ENCODE measurements around the gene ZNF524. TPM values are rescaled to one million over a fixed set of nuclear protein-coding genes. Genes with fewer than 3 reads are reported as not detected.

Gene ZNF524
- total RNA-seq, 2 donors from 2014 or later, result 5.0 to 5.8 TPM

DNA sequence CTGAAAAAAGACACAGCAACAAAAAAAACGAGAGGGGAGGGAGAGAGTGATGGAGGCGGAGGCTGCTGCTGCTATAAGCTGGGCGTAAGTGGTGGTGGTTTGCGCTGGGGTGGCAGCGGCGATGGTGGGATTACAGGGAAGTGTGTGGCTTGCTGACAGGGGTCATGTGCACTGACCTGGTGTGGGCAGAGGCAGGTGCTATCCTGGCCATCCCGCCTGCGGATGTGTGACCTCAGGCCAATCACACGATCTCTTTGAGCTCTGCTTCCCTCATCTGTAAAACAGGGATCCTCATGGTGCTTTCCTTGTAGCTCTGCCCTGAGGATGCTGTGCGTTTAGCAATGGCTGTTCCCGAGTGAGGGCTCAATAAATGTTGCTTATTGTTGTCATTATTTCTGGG is 37.4 kb downstream of the ZNF524 start:
- no peak overlapping the region for H3K9ac ChIP-seq (ENCODE audit: extremely low read depth, low read length, poor library complexity, severe bottlenecking)
- Mint-ChIP-seq H3K9me3 (peaks cover 5% of the 10 kb centered on the region), H3K4me1 (peaks cover 26% of the 10 kb centered on the region), H3K27me3 (ENCODE audit: insufficient read depth) (no peaks in the 10 kb centered on the region), H3K4me3 (no peak overlapping the region), H3K36me3 (ENCODE audit: low read depth) (peaks cover 18% of the 10 kb centered on the region), H3K27ac (no peak overlapping the region)
- no peaks in the 10 kb centered on the region for H3K27me3 ChIP-seq (ENCODE audit: control insufficient read depth, insufficient read depth, low read length, poor library complexity, severe bottlenecking)
- 86 to 87% methylated on average over 11 of the region's 11 CpGs for WGBS, 2 experiments (ENCODE audit: insufficient coverage in 1 of 2, insufficient read length in 1 of 2)
- peaks cover 4% of the 10 kb centered on the region for H3K36me3 ChIP-seq (ENCODE audit: control insufficient read depth, insufficient read depth, low read length)
- H3K9me3 ChIP-seq (ENCODE audit: control insufficient read depth, low read length), result no peaks in the 10 kb centered on the region
- DNase-seq, result no peak
- no peak overlapping the region for H3K27ac ChIP-seq (ENCODE audit: low read depth, low read length)
- no peaks in the 10 kb centered on the region for H3K4me1 ChIP-seq (ENCODE audit: control insufficient read depth, insufficient read depth, low read length)
- TF ChIP-seq, protein P1, sequence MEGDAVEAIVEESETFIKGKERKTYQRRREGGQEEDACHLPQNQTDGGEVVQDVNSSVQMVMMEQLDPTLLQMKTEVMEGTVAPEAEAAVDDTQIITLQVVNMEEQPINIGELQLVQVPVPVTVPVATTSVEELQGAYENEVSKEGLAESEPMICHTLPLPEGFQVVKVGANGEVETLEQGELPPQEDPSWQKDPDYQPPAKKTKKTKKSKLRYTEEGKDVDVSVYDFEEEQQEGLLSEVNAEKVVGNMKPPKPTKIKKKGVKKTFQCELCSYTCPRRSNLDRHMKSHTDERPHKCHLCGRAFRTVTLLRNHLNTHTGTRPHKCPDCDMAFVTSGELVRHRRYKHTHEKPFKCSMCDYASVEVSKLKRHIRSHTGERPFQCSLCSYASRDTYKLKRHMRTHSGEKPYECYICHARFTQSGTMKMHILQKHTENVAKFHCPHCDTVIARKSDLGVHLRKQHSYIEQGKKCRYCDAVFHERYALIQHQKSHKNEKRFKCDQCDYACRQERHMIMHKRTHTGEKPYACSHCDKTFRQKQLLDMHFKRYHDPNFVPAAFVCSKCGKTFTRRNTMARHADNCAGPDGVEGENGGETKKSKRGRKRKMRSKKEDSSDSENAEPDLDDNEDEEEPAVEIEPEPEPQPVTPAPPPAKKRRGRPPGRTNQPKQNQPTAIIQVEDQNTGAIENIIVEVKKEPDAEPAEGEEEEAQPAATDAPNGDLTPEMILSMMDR (conservative IDR thresholded peaks at IDR 0.05), result no peak
- H3K4me3 ChIP-seq (ENCODE audit: low read length), result no peak overlapping the region

DNA sequence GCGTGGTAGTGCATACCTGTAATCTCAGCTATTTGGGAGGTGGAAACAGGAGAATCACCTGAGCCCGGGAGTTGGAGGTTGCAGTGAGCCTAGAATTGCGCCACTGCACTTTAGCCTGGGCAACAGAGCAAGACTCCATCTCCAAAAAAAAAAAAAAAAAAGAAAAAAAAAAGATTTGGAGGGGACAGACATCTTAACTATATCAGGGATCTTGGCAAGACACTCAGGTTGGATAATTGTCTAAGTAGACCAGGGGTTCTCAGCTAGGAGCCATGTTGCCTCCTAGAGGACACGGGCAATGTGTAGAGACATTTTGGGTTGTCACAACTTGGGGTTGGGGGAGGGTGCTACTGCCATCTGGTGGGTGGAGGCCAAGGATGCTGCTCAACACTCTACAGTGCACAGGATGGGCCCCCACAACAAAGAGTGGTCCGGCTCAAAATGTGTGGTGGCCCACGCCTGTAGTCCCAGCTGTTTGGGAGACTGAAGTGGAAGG is 38.8 kb downstream of the ZNF524 start:
- peak; percentile 81 for DNase-seq
- H3K27me3 Mint-ChIP-seq (ENCODE audit: insufficient read depth), result no peaks in the 10 kb centered on the region
- H3K9me3 Mint-ChIP-seq, result peaks cover 5% of the 10 kb centered on the region
- H3K27ac ChIP-seq (ENCODE audit: low read depth, low read length), result no peak overlapping the region
- peaks cover 32% of the 10 kb centered on the region for H3K4me1 Mint-ChIP-seq
- H3K27ac Mint-ChIP-seq, result no peak overlapping the region
- H3K4me1 ChIP-seq (ENCODE audit: control insufficient read depth, insufficient read depth, low read length), result no peaks in the 10 kb centered on the region
- TF ChIP-seq, protein P1 (conservative IDR thresholded peaks at IDR 0.05), result peak; percentile 71
- H3K4me3 ChIP-seq (ENCODE audit: low read length), result no peak overlapping the region
- no peak overlapping the region for H3K4me3 Mint-ChIP-seq
- H3K9ac ChIP-seq (ENCODE audit: extremely low read depth, low read length, poor library complexity, severe bottlenecking), result no peak overlapping the region
- peaks cover 19% of the 10 kb centered on the region for H3K36me3 Mint-ChIP-seq (ENCODE audit: low read depth)
- 86 to 91% methylated on average over 5 to 6 of the region's 6 CpGs for WGBS, 2 experiments (ENCODE audit: insufficient coverage in 1 of 2, insufficient read length in 1 of 2)
- no peaks in the 10 kb centered on the region for H3K9me3 ChIP-seq (ENCODE audit: control insufficient read depth, low read length)
- peaks cover 4% of the 10 kb centered on the region for H3K36me3 ChIP-seq (ENCODE audit: control insufficient read depth, insufficient read depth, low read length)
- H3K27me3 ChIP-seq (ENCODE audit: control insufficient read depth, insufficient read depth, low read length, poor library complexity, severe bottlenecking), result no peaks in the 10 kb centered on the region

DNA sequence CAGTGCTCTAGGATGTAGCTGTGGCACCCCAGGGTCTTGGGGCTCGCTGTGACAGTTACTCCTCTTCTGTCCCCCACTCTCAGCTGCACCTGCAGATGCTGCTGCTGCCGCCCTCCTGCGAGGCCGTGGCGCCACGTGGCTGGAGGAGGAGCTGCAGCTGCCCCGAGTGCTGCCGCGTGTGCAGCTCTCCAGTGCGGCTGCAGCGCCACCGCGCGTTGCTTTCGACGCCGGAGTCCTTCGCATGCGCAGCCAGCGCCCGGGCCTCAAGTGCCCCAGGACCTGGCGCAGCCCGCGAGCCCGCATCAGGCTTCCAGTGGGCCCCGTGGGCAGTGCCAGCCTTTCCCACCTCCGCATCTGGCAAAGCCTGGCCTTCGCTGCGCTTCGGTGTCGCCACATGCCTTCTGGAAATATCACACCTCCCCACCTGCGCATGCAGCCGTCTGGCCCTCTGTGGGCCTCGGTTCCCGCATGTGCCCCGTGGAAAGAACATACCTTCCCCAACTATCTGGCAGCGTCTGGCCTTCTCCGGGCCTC is 40.0 kb downstream of the ZNF524 start:
- H3K9me3 ChIP-seq (ENCODE audit: control insufficient read depth, low read length), result no peaks in the 10 kb centered on the region
- no peaks in the 10 kb centered on the region for H3K27me3 Mint-ChIP-seq (ENCODE audit: insufficient read depth)
- peak overlapping the region; percentile 3 for H3K27ac ChIP-seq (ENCODE audit: low read depth, low read length)
- H3K4me3 ChIP-seq (ENCODE audit: low read length), result peak overlapping the region; percentile 71
- H3K4me1 ChIP-seq (ENCODE audit: control insufficient read depth, insufficient read depth, low read length), result peaks cover 7% of the 10 kb centered on the region
- H3K27ac Mint-ChIP-seq, result peak overlapping the region; percentile 83
- H3K36me3 Mint-ChIP-seq (ENCODE audit: low read depth), result peaks cover 21% of the 10 kb centered on the region
- H3K9me3 Mint-ChIP-seq, result peaks cover 5% of the 10 kb centered on the region
- peak; percentile 87 for DNase-seq
- H3K4me3 Mint-ChIP-seq, result peak overlapping the region; percentile 90
- WGBS, 2 experiments (ENCODE audit: insufficient coverage in 1 of 2, insufficient read length in 1 of 2), result 81 to 85% methylated on average over 19 to 38 of the region's 38 CpGs
- TF ChIP-seq, protein P1 (conservative IDR thresholded peaks at IDR 0.05), result no peak
- H3K9ac ChIP-seq (ENCODE audit: extremely low read depth, low read length, poor library complexity, severe bottlenecking), result peak overlapping the region; percentile 55
- peaks cover 7% of the 10 kb centered on the region for H3K36me3 ChIP-seq (ENCODE audit: control insufficient read depth, insufficient read depth, low read length)
- H3K4me1 Mint-ChIP-seq, result peaks cover 27% of the 10 kb centered on the region
- H3K27me3 ChIP-seq (ENCODE audit: control insufficient read depth, insufficient read depth, low read length, poor library complexity, severe bottlenecking), result no peaks in the 10 kb centered on the region

All from endodermal cell (in vitro differentiated cells).